HCT116 (cell line): Measurements from ENCODE around the gene ARAP1. TPM values are rescaled to one million over a fixed set of nuclear protein-coding genes. Genes with fewer than 3 reads are reported as not detected.

Source experiments
- ATAC-seq: fragments of 200-7000 bp; cut with Tn5 transposase; 2 replicates; pipeline ENCODE4 v1.9.1; 2020; ENCODE audit warnings: mild to moderate bottlenecking, moderate library complexity
- BruUV-seq: library from RNA; stranded (reverse); fragments of 400-500 nt; replicated peaks from 2 replicates; lab custom pipeline; 2021; lab: Mats Ljungman, UMichigan
- CTCF ChIA-PET: fragments of 300-600 bp; sonication (Branson Sonifier 250); formaldehyde crosslinking; loops from one replicate; lab custom pipeline; 2021; ENCODE audit warnings: antibody characterized with exemption; lab: Charles Lee
- POLR2A ChIA-PET: fragments of 300-600, 350-600 bp; sonication (Branson Sonifier 250); formaldehyde crosslinking; loops from one replicate; lab custom pipeline; 2021; ENCODE audit warnings: antibody characterized with exemption; lab: Charles Lee
- RAD21 ChIA-PET, 2 experiments: fragments of 300-600 bp; sonication (Branson Sonifier 250); formaldehyde crosslinking; loops; one replicate each; lab custom pipeline; 2023; ENCODE audit warnings: low total read pairs in 2 of 2; ENCODE audit not compliant: uncharacterized antibody in 2 of 2, unreplicated experiment in 2 of 2, low non-redundant PET in 1 of 2; lab: Charles Lee
- DNase-seq: peaks from one replicate; pipeline ENCODE4 v3.0.0-alpha.2; 2010; ENCODE audit warnings: low read depth, low spot score
- H2AFZ ChIP-seq: fragments of 200-600 bp; shearing (Covaris generic), sonication (generic); 2 replicates; pipeline ENCODE4 v1.6.1; 2017; ENCODE audit warnings: low read depth, mixed run types, mixed read lengths, antibody characterized with exemption, low read length; ENCODE audit not compliant: poor library complexity, severe bottlenecking
- H3K27ac ChIP-seq: 2 replicates; pipeline ENCODE4 v1.5.1; 2012; ENCODE audit warnings: low read depth, low read length
- H3K27me3 ChIP-seq: fragments of 200-600 bp; sonication (generic); 2 replicates; pipeline ENCODE4 v1.6.1; 2016; ENCODE audit warnings: mixed run types, low read length, mixed read lengths; ENCODE audit not compliant: insufficient read depth
- H3K36me3 ChIP-seq, 2 experiments: fragments of 200-500 bp in 1 of 2; fragments of 200-600 bp in 1 of 2; sonication (Bioruptor generic) in 1 of 2; sonication (generic) in 1 of 2; 2 replicates each; pipeline versions ENCODE4 v1.5.1 to v1.6.1; 2014 to 2016; ENCODE audit warnings: low read length in 2 of 2, inconsistent platforms in 1 of 2, mixed read lengths in 1 of 2, mixed run types in 1 of 2; ENCODE audit not compliant: insufficient read depth in 2 of 2, control insufficient read depth in 1 of 2
- H3K4me1 ChIP-seq, 2 experiments: fragments of 200-600 bp in 1 of 2; sonication (generic) in 1 of 2; 2 replicates each; pipeline versions ENCODE4 v1.5.1 to v1.6.1; 2012 to 2017; ENCODE audit warnings: low read length in 2 of 2, inconsistent platforms in 1 of 2, mild to moderate bottlenecking in 1 of 2, mixed read lengths in 1 of 2, mixed run types in 1 of 2, moderate library complexity in 1 of 2; ENCODE audit not compliant: insufficient read depth in 2 of 2, control insufficient read depth in 1 of 2
- H3K4me2 ChIP-seq: fragments of 200-600 bp; sonication (generic); 2 replicates; pipeline ENCODE4 v1.6.1; 2017; ENCODE audit warnings: mixed run types, low read length, mixed read lengths
- H3K4me3 ChIP-seq, 2 experiments: fragments of 200-600 bp in 1 of 2; sonication (generic) in 1 of 2; replicated peaks in 1 of 2; 2 replicates each; pipeline ENCODE4 v1.5.1; 2011 to 2016; ENCODE audit warnings: low read length in 2 of 2, control low read depth in 1 of 2, low read depth in 1 of 2, mild to moderate bottlenecking in 1 of 2, mixed read lengths in 1 of 2, mixed run types in 1 of 2
- H3K79me2 ChIP-seq: fragments of 200-600 bp; sonication (generic); 2 replicates; pipeline ENCODE4 v1.6.1; 2017; ENCODE audit warnings: mild to moderate bottlenecking, mixed run types, low read length, moderate library complexity, mixed read lengths; ENCODE audit not compliant: insufficient read depth
- H3K9ac ChIP-seq: fragments of 200-600 bp; sonication (generic); 2 replicates; pipeline ENCODE4 v1.6.1; 2016; ENCODE audit warnings: low read length, mixed read lengths
- H3K9me2 ChIP-seq: fragments of 200-600 bp; sonication (generic), shearing (Covaris generic); 2 replicates; pipeline ENCODE4 v1.6.1; 2017; ENCODE audit warnings: mixed run types, mild to moderate bottlenecking, moderate library complexity; ENCODE audit not compliant: insufficient read depth
- H3K9me3 ChIP-seq, 2 experiments: fragments of 200-500 bp in 1 of 2; fragments of 200-600 bp in 1 of 2; sonication (Bioruptor generic) in 1 of 2; sonication (generic) in 1 of 2; 2 replicates each; pipeline ENCODE4 v1.6.1; 2014 to 2017; ENCODE audit warnings: low read length in 2 of 2, mixed read lengths in 2 of 2, inconsistent platforms in 1 of 2, low read depth in 1 of 2, mild to moderate bottlenecking in 1 of 2, mixed run types in 1 of 2, moderate library complexity in 1 of 2; ENCODE audit not compliant: control insufficient read depth in 1 of 2, insufficient read depth in 1 of 2
- H4K20me1 ChIP-seq: fragments of 200-600 bp; sonication (generic), shearing (Covaris generic); 2 replicates; pipeline ENCODE4 v1.6.1; 2017; ENCODE audit warnings: mixed run types, mild to moderate bottlenecking, moderate library complexity; ENCODE audit not compliant: insufficient read depth
- EZH2 ChIP-seq: fragments of 200-600 bp; sonication (generic); IDR thresholded peaks from 2 replicates; pipeline ENCODE4 v1.6.1; 2017; ENCODE audit warnings: antibody characterized with exemption, mixed run types
- POLR2AphosphoS5 ChIP-seq: IDR thresholded peaks from 2 replicates; pipeline ENCODE4 v1.6.1; 2011; ENCODE audit warnings: mild to moderate bottlenecking, low read depth, low read length, moderate library complexity
- SIN3A ChIP-seq: IDR thresholded peaks from 2 replicates; pipeline ENCODE4 v1.6.1; 2012; ENCODE audit warnings: low read depth
- TCF7L2 ChIP-seq: IDR thresholded peaks from 2 replicates; pipeline ENCODE4 v1.7.0; 2011; ENCODE audit warnings: borderline replicate concordance, inconsistent platforms; ENCODE audit not compliant: insufficient read depth, insufficient read length; ENCODE audit errors: extremely low read depth
- YY1 ChIP-seq: IDR thresholded peaks from 2 replicates; pipeline ENCODE4 v1.6.1; 2011; ENCODE audit warnings: low read length, low read depth, moderate library complexity, mild to moderate bottlenecking; ENCODE audit not compliant: insufficient replicate concordance; ENCODE audit errors: extremely low read depth
- intact Hi-C: fragments of 100-400 bp; cut with micrococcal nuclease; formaldehyde crosslinking; loops from 2 replicates; pipeline ENCODE4 v1.10.0; 2022
- total RNA-seq: library from RNA; stranded (reverse); gene quantifications from one replicate; pipeline ENCODE4 v1.2.1, GENCODE V29; 2021; ENCODE audit not compliant: unreplicated experiment
- TF ChIP-seq, protein P1 (sequence below): IDR thresholded peaks from 2 replicates; pipeline ENCODE4 v1.6.1; 2012
- TF ChIP-seq, protein P2 (sequence below): IDR thresholded peaks from 2 replicates; pipeline ENCODE4 v1.6.1; 2012

Gene ARAP1
- total RNA-seq, 1 experiment from 2014 or later, result 57.4 TPM

DNA sequence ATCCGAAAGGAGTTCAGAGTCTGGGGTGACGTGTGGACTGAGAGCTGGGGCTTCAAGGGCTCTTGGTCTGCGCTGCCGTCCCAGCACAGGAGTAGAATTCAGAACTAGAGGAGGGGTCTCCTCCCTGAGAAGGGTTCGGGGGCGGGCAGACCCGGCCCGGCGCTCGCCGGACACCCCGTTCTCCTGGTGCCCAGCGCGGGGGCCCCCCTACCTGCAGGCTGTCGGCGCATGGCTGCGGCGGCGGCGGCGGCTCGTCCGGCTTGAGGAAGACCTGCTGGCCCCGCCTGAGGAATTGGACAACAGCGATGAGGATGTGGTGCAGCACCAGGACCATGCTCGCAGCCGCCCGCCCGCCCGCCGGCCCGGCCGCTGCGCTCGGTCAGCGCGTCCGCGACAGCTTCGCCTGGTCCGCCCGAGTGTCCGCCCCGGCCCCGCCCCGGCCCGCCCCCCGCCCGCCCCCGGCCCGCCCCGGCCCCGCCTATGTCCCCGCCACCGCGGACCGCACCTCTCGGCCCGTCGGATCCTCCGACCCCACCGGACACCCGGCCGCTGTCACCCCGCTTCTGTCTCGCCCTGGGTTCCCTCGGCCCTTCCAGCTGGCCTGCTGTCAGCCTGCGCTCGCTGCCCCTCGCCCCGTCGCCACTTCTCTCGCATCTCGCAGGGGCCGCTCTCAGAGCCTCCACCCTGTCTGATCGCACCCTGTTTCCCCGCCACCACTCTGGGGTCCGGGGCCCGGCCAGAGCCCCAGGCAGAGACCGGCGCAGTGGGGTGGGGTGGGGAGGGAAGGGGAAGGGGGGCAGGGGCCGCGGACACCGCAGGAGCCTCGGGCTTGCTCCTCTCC is 109.9 kb downstream of the ARAP1 start:
- TF ChIP-seq, protein P1, sequence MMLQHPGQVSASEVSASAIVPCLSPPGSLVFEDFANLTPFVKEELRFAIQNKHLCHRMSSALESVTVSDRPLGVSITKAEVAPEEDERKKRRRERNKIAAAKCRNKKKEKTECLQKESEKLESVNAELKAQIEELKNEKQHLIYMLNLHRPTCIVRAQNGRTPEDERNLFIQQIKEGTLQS, result no peak
- TF ChIP-seq POLR2AphosphoS5 (peak; percentile 66), EZH2 (no peak), TCF7L2 (no peak), SIN3A (no peak), YY1 (no peak)
- TF ChIP-seq, protein P2, sequence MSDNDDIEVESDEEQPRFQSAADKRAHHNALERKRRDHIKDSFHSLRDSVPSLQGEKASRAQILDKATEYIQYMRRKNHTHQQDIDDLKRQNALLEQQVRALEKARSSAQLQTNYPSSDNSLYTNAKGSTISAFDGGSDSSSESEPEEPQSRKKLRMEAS, result no peak
- no peaks in the 10 kb centered on the region for H3K9me2 ChIP-seq
- no TSS peak for BruUV-seq
- H3K4me2 ChIP-seq, result peak overlapping the region; percentile 91
- intact Hi-C loops, result loop anchor here (2.0 kb wide), 1 partner anchor 159 kb away; no protein-coding TSS in a partner anchor
- peak overlapping the region; percentile 45 for H3K9ac ChIP-seq
- peaks cover 7 to 28% of the 10 kb centered on the region in 2 experiments for H3K4me1 ChIP-seq
- peak; percentile 71 for ATAC-seq
- ChIA-PET CTCF (interaction anchor here (2.6 to 2.8 kb wide), 3 partner anchors 43 to 171 kb away, joined by 14 to 16 read pairs (median 16); no protein-coding TSS in a partner anchor), POLR2A (interaction anchor here (0.7 to 1.3 kb wide), 2 partner anchors 40 to 55 kb away, joined by 3 to 4 read pairs; no protein-coding TSS in a partner anchor), RAD21 (interaction anchor here (0.7 to 1.5 kb wide), 3 partner anchors 43 to 56 kb away, joined by 3 to 7 read pairs (median 3); no protein-coding TSS in a partner anchor)
- peaks cover 13% of the 10 kb centered on the region; the same call in 1 of the 2 replicates for H3K27me3 ChIP-seq
- H2AFZ ChIP-seq, result no peak overlapping the region
- H3K27ac ChIP-seq, result no peak overlapping the region; the same call in 1 of the 2 replicates
- H3K79me2 ChIP-seq, result no peaks in the 10 kb centered on the region
- H3K9me3 ChIP-seq, result no peaks in the 10 kb centered on the region
- peak overlapping the region; percentile 44 to 61 for H3K4me3 ChIP-seq
- H4K20me1 ChIP-seq, result no peaks in the 10 kb centered on the region
- no peaks in the 10 kb centered on the region for H3K36me3 ChIP-seq
- no peak for DNase-seq
